HT-29 (cell line): ENCODE measurements around the gene LLCFC1. TPM values are rescaled to one million over a fixed set of nuclear protein-coding genes. Genes with fewer than 3 reads are reported as not detected.

Experiments
- DNase-seq: peaks from one replicate; pipeline ENCODE4 v3.0.0-alpha.2; 2015; ENCODE audit warnings: low spot score
- total RNA-seq: library from RNA; depleted of rRNA; stranded (reverse); fragments of >200 nt; shearing (Covaris generic); gene quantifications from 2 replicates; pipeline ENCODE4 v1.2.3, GENCODE V29; 2014

The LLCFC1 gene
- total RNA-seq, 1 experiment from 2014 or later, result not detected

DNA sequence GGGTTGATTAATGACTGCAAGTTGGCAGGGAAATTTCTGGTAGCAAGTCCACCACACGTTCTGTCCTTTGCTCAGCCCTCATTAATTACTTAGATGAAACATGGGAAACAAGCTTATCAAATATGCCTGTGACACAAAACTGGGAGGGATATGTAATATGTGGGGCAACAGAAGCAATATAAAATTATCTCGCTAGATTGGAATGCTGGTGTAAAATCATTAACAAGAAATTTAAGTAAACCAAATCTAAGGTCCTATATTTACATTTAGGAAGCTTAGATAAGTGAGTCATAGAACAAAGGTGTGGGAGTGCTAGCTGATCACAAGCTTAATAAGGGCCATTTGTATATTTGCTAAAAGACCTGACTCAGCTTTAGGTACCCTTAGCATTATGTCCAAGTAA is 29.3 kb upstream of the LLCFC1 start:
- DNase-seq, result peak; percentile 86

- no peak for DNase-seq
Measured at GRCh38 chr7:142910481-142910880, 28.8 kb upstream of the LLCFC1 start.

- peak; percentile 84 for DNase-seq
Measured at GRCh38 chr7:142913051-142913450, 26.2 kb upstream of the LLCFC1 start.

DNA sequence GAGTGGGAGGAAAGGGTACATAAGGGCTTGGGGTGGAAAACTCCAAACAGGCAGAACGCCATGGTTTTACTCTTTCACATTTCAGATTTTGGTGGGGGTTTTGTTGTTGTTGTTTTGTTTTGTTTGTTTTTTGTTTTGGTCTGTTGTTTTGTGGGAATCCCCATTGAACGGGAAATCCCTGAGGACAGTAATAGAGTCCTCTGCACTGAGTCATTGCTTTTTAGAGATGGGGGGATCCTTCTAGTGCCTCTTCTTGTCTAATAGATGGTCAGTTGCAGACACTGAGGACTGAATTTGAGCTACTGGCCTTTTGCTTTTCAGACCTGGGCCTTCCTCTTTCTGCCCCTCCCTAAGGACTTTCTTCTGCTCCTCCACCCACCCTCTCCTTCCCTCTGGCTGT is 25.7 kb upstream of the LLCFC1 start:
- no peak for DNase-seq

DNA sequence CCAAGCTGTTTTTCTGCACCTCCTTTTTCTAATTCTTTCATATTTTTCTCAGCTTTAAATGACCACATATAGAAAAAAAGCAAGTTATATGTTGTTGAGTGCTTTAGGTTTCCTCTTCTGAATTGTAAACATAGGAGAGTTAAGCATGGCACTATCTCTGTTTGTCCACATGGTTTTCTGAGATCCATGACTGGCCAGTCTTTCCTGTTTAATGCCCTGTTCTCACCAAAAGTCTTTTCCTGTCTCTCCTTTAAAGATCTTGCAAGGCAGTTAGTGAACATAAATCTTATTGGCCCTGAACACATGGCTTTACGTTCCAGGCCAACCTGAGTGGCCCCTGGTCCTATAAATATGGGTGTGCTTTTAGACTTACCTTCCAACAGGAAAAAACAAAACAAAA is 25.2 kb upstream of the LLCFC1 start:
- peak; percentile 53 for DNase-seq

GRCh38 chr7:142915315-142915714 is 24.0 kb upstream of the LLCFC1 start:
- no peak for DNase-seq

GRCh38 chr7:142916508-142916907 is 22.8 kb upstream of the LLCFC1 start:
- DNase-seq, result no peak

GRCh38 chr7:142917447-142917846 is 21.8 kb upstream of the LLCFC1 start:
- DNase-seq, result no peak

GRCh38 chr7:142918901-142919300 is 20.4 kb upstream of the LLCFC1 start:
- no peak for DNase-seq

- DNase-seq, result no peak
Measured at GRCh38 chr7:142919656-142920055, 19.6 kb upstream of the LLCFC1 start.

GRCh38 chr7:142923391-142923790 is 15.9 kb upstream of the LLCFC1 start:
- peak; percentile 72 for DNase-seq

- DNase-seq, result no peak
Measured at GRCh38 chr7:142925413-142925812, 13.9 kb upstream of the LLCFC1 start.

GRCh38 chr7:142927085-142927745 is 12.1 kb upstream of the LLCFC1 start:
- no peak for DNase-seq

DNA sequence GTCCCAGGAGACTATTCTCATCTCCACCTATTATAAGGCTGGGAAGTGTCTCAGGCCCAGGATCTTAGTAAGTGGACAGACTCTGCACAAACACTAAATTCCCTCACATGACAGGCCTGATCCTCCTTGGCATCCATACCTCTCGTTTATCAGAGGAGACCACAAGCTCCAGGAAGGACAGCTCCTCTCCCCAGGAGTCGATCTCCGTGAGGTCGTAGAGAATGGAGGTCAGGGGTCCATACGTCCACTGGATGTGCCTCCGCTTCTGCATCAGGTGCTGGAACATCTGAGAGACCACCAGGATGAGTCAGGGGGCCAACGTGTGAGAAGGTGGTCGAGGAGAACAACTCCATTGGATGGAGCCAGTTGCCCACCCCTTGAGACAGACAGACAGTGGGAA is 11.3 kb upstream of the LLCFC1 start:
- DNase-seq, result no peak

GRCh38 chr7:142930126-142930730 is 9.1 kb upstream of the LLCFC1 start:
- DNase-seq, result no peak

- no peak for DNase-seq
Measured at GRCh38 chr7:142932386-142933091, 6.7 kb upstream of the LLCFC1 start.

GRCh38 chr7:142933092-142933475 is 6.2 kb upstream of the LLCFC1 start:
- no peak for DNase-seq

GRCh38 chr7:142933624-142934023 is 5.7 kb upstream of the LLCFC1 start, which contains the start of gene TRPV5:
TRPV5 (minus strand) TSS chr7:142933746; CDS start chr7:142933459, 287 bp downstream.
- DNase-seq, result no peak

GRCh38 chr7:142934056-142934455 is 5.2 kb upstream of the LLCFC1 start:
- DNase-seq, result no peak

DNA sequence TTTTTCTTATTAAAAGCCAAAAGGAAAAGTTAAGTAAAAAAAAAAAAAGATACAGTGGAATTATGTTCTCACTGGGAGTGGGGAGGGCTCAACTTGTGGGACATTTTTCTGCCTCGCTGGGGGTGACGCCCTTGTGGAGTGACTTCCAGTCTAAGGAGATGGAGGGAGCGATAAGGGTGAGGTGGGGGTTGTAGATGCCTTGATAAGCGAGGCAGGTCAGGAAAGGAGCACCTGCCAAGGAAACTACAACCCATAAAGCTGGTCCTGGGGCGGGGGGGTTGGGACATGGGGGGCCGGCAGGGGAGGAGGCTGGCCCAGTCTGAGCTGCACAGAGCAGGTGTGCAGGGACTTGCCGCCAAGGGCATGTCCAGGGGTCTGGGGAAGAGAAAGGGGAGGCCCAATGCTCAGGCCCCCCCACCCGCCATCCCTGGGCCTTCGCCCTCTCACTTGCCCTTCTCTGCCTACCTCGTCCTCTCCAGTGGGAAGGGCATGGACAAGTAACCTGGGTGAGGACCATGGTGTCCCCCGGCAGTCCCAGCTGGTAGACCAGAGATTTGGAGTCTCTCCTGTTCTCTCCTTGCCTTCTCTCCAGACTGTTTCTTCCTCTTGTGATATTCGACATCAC is 3.2 kb upstream of the LLCFC1 start:
- no peak for DNase-seq

- no peak for DNase-seq
Measured at GRCh38 chr7:142938611-142939010, 673 bp upstream of the LLCFC1 start.

DNA sequence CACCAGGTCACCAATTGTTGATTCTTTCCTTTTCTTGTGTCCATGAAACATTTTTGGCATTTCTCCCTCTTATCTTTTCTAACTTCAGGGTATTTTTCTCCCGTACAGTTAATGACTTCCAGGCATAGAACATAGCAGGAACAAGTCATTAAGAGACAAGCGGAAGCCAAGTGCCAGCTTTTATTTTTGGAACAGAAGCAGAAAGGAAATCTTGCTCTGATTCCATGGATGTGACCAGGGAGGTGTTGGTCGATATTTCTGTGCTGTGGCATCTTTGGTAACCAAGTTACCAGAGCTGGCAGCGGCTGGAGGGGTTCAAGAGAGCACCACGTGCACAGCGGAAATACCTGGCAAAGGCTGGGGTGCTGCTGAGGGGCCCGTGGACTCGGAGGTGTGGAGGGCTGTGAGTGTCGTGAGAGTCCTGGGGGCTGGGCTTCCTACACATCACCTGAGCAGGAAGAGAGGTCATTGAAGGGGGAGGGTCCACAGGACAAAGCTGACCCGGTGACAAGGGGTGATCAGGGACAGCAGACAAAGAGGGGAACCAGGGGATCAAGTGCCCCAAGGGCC is 1.8 kb downstream of the LLCFC1 start:
- DNase-seq, result no peak
